Breast epithelium (tissue), 3 donors: Measurements from ENCODE around the gene GHRH.

Experiments used
- POLR2A ChIP-seq: fragments of 450-650 bp; IDR thresholded peaks from one replicate; pipeline ENCODE4 v1.6.1; 2016; ENCODE audit warnings: antibody characterized with exemption, mild to moderate bottlenecking, moderate library complexity
- POLR2AphosphoS5 ChIP-seq, 3 donors: sonication (generic); formaldehyde crosslinking; IDR thresholded peaks; one replicate each; pipeline ENCODE4 v1.6.1; 2017; ENCODE audit warnings: antibody characterized with exemption in 3 of 3
- TF ChIP-seq, protein P1 (sequence below), 3 donors: fragments of 450-650 bp; IDR thresholded peaks; one replicate each; pipeline ENCODE4 v1.5.1; 2016 to 2017; ENCODE audit warnings: antibody characterized with exemption in 3 of 3, mild to moderate bottlenecking in 3 of 3, moderate library complexity in 3 of 3

DNA sequence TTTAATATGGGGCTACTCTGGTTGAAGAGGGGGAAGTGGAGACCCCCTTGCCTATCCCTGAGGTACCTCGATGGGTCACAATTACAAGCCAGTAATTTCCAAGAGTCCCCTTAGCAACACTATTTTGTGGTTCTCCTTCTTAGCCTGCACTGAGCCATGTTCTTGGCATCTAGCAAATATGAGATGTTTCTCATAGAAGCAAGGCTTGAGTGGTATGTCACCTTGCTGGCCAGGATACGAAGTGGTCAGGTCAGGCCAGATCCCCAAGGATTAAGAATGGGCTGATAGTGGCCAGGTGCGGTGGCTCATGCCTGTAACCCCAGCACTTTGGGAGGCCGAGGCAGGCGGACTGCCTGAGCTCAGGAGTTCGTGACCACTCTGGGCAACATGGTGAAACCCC, 2.1 kb upstream of the GHRH start:
- TF ChIP-seq, protein P1, sequence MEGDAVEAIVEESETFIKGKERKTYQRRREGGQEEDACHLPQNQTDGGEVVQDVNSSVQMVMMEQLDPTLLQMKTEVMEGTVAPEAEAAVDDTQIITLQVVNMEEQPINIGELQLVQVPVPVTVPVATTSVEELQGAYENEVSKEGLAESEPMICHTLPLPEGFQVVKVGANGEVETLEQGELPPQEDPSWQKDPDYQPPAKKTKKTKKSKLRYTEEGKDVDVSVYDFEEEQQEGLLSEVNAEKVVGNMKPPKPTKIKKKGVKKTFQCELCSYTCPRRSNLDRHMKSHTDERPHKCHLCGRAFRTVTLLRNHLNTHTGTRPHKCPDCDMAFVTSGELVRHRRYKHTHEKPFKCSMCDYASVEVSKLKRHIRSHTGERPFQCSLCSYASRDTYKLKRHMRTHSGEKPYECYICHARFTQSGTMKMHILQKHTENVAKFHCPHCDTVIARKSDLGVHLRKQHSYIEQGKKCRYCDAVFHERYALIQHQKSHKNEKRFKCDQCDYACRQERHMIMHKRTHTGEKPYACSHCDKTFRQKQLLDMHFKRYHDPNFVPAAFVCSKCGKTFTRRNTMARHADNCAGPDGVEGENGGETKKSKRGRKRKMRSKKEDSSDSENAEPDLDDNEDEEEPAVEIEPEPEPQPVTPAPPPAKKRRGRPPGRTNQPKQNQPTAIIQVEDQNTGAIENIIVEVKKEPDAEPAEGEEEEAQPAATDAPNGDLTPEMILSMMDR (IDR thresholded peaks at IDR 0.05), result no peak
- TF ChIP-seq POLR2AphosphoS5 (IDR thresholded peaks at IDR 0.05), result no peak
- TF ChIP-seq POLR2A, result no peak
